ENCODE measurements around the gene MGAT3. TPM values are rescaled to one million over a fixed set of nuclear protein-coding genes. Genes with fewer than 3 reads are reported as not detected.

The MGAT3 gene
- total RNA-seq, 1 experiment from 2014 or later = 0.20 TPM

DNA sequence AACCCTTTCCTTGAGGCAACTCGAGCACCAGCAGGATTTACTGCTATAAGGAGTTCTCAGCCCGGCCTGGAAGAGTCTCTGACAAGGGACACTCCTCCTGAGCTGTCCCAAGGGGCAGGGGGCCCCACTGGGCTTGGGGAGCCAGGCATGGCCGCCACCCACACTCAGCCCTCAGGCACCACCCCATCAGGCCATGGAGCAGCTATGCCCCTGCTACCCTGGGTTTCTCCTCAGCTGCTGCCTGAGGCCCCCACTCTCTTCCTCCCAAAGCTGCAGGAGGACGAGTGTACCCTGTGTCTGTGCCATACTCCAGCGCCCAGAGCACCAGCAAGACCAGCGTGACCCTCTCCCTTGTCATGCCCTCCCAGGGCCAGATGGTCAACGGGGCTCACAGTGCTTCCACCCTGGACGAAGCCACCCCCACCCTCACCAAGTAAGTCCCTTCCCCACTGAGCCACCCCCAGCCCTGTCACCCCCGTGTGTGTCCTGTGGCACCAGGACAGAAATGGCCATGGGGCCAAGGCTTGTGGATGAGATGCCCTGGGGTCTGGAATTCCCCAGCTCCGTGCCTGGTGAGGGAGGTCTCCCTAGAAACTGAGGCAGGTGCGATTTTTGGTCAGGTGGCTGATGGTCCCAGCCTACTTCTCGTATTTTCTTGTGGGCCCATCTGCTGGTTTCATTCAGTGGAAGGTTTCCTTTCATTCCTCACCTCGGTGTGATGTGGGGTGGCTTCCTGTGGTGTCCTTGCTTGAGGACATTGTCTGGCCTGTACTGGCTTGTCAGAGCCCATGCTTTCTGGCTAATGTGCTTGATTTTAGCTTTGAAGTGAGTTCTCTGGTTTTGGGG is 28.8 kb upstream of the MGAT3 start:
- Histone ChIP-seq H3K4me2 (ENCODE audit: low read length) (peak overlapping the region; percentile 17; the same call in 1 of the 2 replicates), H3K79me2 (ENCODE audit: insufficient read depth, low read length) (no peaks in the 10 kb centered on the region), H3K9me3 (ENCODE audit: control insufficient read depth in 1 of 2, insufficient read depth in 1 of 2, low read depth in 1 of 2, low read length in 2 of 2) (no peaks in the 10 kb centered on the region), H3K9ac (ENCODE audit: low read length) (no peak overlapping the region), H3K27ac (ENCODE audit: low read depth, low read length) (peak overlapping the region; percentile 35; the same call in 1 of the 2 replicates), H2AFZ (ENCODE audit: low read depth, low read length, poor library complexity, severe bottlenecking) (no peak overlapping the region), H3K9me2 (ENCODE audit: insufficient read depth) (no peaks in the 10 kb centered on the region), H3K36me3 (ENCODE audit: control insufficient read depth in 1 of 2, insufficient read depth in 2 of 2, low read length in 2 of 2) (peaks cover 7 to 17% of the 10 kb centered on the region in 2 experiments; a peak in 2 of 4 replicates), H3K27me3 (ENCODE audit: insufficient read depth, low read length) (no peaks in the 10 kb centered on the region), H3K4me1 (ENCODE audit: control insufficient read depth in 1 of 2, insufficient read depth in 2 of 2, low read length in 2 of 2) (peaks cover 10 to 11% of the 10 kb centered on the region in 2 experiments; a peak in 3 of 4 replicates), H4K20me1 (ENCODE audit: insufficient read depth) (no peaks in the 10 kb centered on the region), H3K4me3 (replicated peaks in 1 of 2; ENCODE audit: low read depth in 1 of 2, low read length in 2 of 2) (no peak overlapping the region)
- CTCF ChIA-PET = no interaction called here
- no TSS peak for BruUV-seq (replicated peaks)
- RAD21 ChIA-PET (ENCODE audit: low non-redundant PET in 1 of 2, low total read pairs in 2 of 2, uncharacterized antibody in 2 of 2, unreplicated experiment in 2 of 2) = no interaction called here
- DNase-seq (ENCODE audit: low read depth, low spot score) (no peak), ATAC-seq (peak; percentile 28)
- no peak for TF ChIP-seq CEBPB (IDR thresholded peaks at IDR 0.05; ENCODE audit: low read depth)
- TF ChIP-seq, protein P1, sequence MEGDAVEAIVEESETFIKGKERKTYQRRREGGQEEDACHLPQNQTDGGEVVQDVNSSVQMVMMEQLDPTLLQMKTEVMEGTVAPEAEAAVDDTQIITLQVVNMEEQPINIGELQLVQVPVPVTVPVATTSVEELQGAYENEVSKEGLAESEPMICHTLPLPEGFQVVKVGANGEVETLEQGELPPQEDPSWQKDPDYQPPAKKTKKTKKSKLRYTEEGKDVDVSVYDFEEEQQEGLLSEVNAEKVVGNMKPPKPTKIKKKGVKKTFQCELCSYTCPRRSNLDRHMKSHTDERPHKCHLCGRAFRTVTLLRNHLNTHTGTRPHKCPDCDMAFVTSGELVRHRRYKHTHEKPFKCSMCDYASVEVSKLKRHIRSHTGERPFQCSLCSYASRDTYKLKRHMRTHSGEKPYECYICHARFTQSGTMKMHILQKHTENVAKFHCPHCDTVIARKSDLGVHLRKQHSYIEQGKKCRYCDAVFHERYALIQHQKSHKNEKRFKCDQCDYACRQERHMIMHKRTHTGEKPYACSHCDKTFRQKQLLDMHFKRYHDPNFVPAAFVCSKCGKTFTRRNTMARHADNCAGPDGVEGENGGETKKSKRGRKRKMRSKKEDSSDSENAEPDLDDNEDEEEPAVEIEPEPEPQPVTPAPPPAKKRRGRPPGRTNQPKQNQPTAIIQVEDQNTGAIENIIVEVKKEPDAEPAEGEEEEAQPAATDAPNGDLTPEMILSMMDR (IDR thresholded peaks at IDR 0.05 in 2 of 3, conservative IDR thresholded peaks at IDR 0.05 in 1 of 3; ENCODE audit: borderline replicate concordance in 1 of 3, insufficient read depth in 1 of 3, low read depth in 2 of 3, low read length in 2 of 3) = no peak
- TF ChIP-seq YY1 (IDR thresholded peaks at IDR 0.05; ENCODE audit: extremely low read depth, insufficient replicate concordance, low read depth, low read length) = no peak
- TF ChIP-seq, protein P2, sequence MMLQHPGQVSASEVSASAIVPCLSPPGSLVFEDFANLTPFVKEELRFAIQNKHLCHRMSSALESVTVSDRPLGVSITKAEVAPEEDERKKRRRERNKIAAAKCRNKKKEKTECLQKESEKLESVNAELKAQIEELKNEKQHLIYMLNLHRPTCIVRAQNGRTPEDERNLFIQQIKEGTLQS (IDR thresholded peaks at IDR 0.05) = no peak
- TF ChIP-seq EGR1 (IDR thresholded peaks at IDR 0.05; ENCODE audit: low read depth) = no peak
- TF ChIP-seq, protein P3, sequence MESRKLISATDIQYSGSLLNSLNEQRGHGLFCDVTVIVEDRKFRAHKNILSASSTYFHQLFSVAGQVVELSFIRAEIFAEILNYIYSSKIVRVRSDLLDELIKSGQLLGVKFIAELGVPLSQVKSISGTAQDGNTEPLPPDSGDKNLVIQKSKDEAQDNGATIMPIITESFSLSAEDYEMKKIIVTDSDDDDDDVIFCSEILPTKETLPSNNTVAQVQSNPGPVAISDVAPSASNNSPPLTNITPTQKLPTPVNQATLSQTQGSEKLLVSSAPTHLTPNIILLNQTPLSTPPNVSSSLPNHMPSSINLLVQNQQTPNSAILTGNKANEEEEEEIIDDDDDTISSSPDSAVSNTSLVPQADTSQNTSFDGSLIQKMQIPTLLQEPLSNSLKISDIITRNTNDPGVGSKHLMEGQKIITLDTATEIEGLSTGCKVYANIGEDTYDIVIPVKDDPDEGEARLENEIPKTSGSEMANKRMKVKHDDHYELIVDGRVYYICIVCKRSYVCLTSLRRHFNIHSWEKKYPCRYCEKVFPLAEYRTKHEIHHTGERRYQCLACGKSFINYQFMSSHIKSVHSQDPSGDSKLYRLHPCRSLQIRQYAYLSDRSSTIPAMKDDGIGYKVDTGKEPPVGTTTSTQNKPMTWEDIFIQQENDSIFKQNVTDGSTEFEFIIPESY (IDR thresholded peaks at IDR 0.05; ENCODE audit: extremely low read depth, insufficient replicate concordance, low read length) = no peak
- TF ChIP-seq SP1 (IDR thresholded peaks at IDR 0.05; ENCODE audit: low read depth) = no peak
- TF ChIP-seq RAD21 (IDR thresholded peaks at IDR 0.05; ENCODE audit: low read depth) = no peak
- TF ChIP-seq FOSL1 (IDR thresholded peaks at IDR 0.05; ENCODE audit: low read depth) = no peak
- TF ChIP-seq POLR2A (IDR thresholded peaks at IDR 0.05; ENCODE audit: borderline replicate concordance, extremely low read depth, insufficient read depth, insufficient read length) = no peak
- no peak for TF ChIP-seq ZFX (IDR thresholded peaks at IDR 0.05)
- no peak for TF ChIP-seq JUND (IDR thresholded peaks at IDR 0.05)
- TF ChIP-seq, protein P4, sequence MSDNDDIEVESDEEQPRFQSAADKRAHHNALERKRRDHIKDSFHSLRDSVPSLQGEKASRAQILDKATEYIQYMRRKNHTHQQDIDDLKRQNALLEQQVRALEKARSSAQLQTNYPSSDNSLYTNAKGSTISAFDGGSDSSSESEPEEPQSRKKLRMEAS (IDR thresholded peaks at IDR 0.05) = no peak
- TF ChIP-seq EZH2 (IDR thresholded peaks at IDR 0.05) = no peak
- intact Hi-C loops (cut with micrococcal nuclease) = no loop called here
- POLR2A ChIA-PET = no interaction called here

All from HCT116 (cell line).